K562 (cell line): ENCODE data around the gene APPBP2. TPM values are rescaled to one million over a fixed set of nuclear protein-coding genes. Genes with fewer than 3 reads are reported as not detected.

ENCODE experiments used
- ATAC-seq: fragments of 200-7000 bp; cut with Tn5 transposase; 3 replicates; pipeline ENCODE4 v1.9.1; 2020; ENCODE audit warnings: moderate library complexity
- BruUV-seq: library from RNA; stranded (reverse); fragments of 400-500 nt; replicated peaks from 2 replicates; lab custom pipeline; 2021; lab: Mats Ljungman, UMichigan
- CTCF ChIA-PET: fragments of 300-600 bp; formaldehyde crosslinking; extraction: SDS; loops from one replicate; lab custom pipeline; 2021; ENCODE audit warnings: low intra/inter-chr PET ratio; lab: Yijun Ruan, JAX
- POLR2A ChIA-PET: fragments of 300-600, 350-650 bp; sonication (Branson Sonifier 250); formaldehyde crosslinking; extraction: SDS; loops from one replicate; lab custom pipeline; 2021; ENCODE audit warnings: antibody characterized with exemption, inconsistent platforms; lab: Yijun Ruan, JAX
- DNase-seq, 4 experiments: peaks; one replicate each; pipeline versions ENCODE4 v3.0.0 to v3.0.0-alpha.2; 2011 to 2018; ENCODE audit warnings: low spot score in 3 of 4, mixed read lengths in 3 of 4; ENCODE audit errors: extremely low read depth in 1 of 4
- FAIRE-seq: peaks from 2 replicates; lab custom pipeline; 2011; peaks lifted over from hg19 to GRCh38; lab: Jason Lieb, UNC
- H2AFZ ChIP-seq: 2 replicates; pipeline ENCODE4 v1.6.0; 2011; ENCODE audit warnings: low read depth, low read length, control low read depth, inconsistent platforms
- H3K27ac ChIP-seq: fragments of 200-600 bp; 3 replicates; pipeline ENCODE4 v1.8.0; 2011; ENCODE audit warnings: low read depth, mild to moderate bottlenecking, control low read depth, inconsistent platforms, low read length, moderate library complexity, mixed read lengths; ENCODE audit errors: extremely low read depth
- H3K27me3 ChIP-seq, 2 experiments: fragments of 300-600 bp in 1 of 2; 2 replicates in 1 of 2; 3 replicates in 1 of 2; pipeline versions ENCODE4 v1.6.0 to v1.8.0; 2011; ENCODE audit warnings: inconsistent platforms in 2 of 2, low read length in 2 of 2, mild to moderate bottlenecking in 1 of 2, mixed read lengths in 1 of 2, moderate library complexity in 1 of 2; ENCODE audit not compliant: control insufficient read depth in 2 of 2, insufficient read depth in 2 of 2
- H3K36me3 ChIP-seq: fragments of 300-600 bp; 3 replicates; pipeline ENCODE4 v1.8.0; 2011; ENCODE audit warnings: mild to moderate bottlenecking, low read length, inconsistent platforms; ENCODE audit not compliant: control insufficient read depth, insufficient read depth
- H3K4me1 ChIP-seq, 2 experiments: fragments of 200-600 bp in 1 of 2; replicated peaks in 1 of 2; 2 replicates in 1 of 2; 3 replicates in 1 of 2; pipeline versions ENCODE4 v1.5.1 to v1.8.0; 2011; ENCODE audit warnings: inconsistent platforms in 2 of 2, low read length in 2 of 2, mild to moderate bottlenecking in 1 of 2, mixed read lengths in 1 of 2, moderate library complexity in 1 of 2; ENCODE audit not compliant: control insufficient read depth in 2 of 2, insufficient read depth in 2 of 2
- H3K4me2 ChIP-seq: 2 replicates; pipeline ENCODE4 v1.6.1; 2011; ENCODE audit warnings: low read length, control low read depth, inconsistent platforms, mixed read lengths; ENCODE audit not compliant: insufficient read depth
- H3K4me3 ChIP-seq: fragments of 200-600 bp; sonication (generic), shearing (Covaris generic); 2 replicates; pipeline ENCODE4 v1.5.1; 2016; ENCODE audit warnings: control low read depth, inconsistent platforms
- H3K79me2 ChIP-seq: fragments of 200-600 bp; 3 replicates; pipeline ENCODE4 v1.8.0; 2011; ENCODE audit warnings: low read length, inconsistent platforms; ENCODE audit not compliant: control insufficient read depth, insufficient read depth
- H3K9ac ChIP-seq, 2 experiments: 2 replicates each; pipeline versions ENCODE4 v1.6.0 to v1.6.1; 2011; ENCODE audit warnings: low read depth in 2 of 2, low read length in 2 of 2, control low read depth in 1 of 2, inconsistent platforms in 1 of 2, mild to moderate bottlenecking in 1 of 2, mixed read lengths in 1 of 2; ENCODE audit not compliant: insufficient read depth in 1 of 2
- H3K9me1 ChIP-seq: one replicate; pipeline ENCODE4 v1.6.0; 2011; ENCODE audit warnings: inconsistent platforms, mild to moderate bottlenecking, low read length, moderate library complexity; ENCODE audit not compliant: control insufficient read depth, insufficient read depth
- H3K9me3 ChIP-seq: replicated peaks from 2 replicates; pipeline ENCODE4 v1.5.1; 2011; ENCODE audit warnings: low read depth, low read length, inconsistent platforms; ENCODE audit not compliant: control insufficient read depth, insufficient read depth
- H4K20me1 ChIP-seq: replicated peaks from 2 replicates; pipeline ENCODE4 v1.6.1; 2011; ENCODE audit warnings: low read length, inconsistent platforms, mixed read lengths; ENCODE audit not compliant: control insufficient read depth, insufficient read depth
- IRF2 ChIP-seq: sonication (generic); formaldehyde crosslinking; IDR thresholded peaks from 2 replicates; pipeline ENCODE4 v1.8.1; 2022; ENCODE audit warnings: mild to moderate bottlenecking, missing genetic modification reagents
- KLF10 ChIP-seq: fragments of 250-450 bp; sonication (Bioruptor Pico); IDR thresholded peaks from 2 replicates; pipeline ENCODE4 v1.6.1; 2021; ENCODE audit warnings: matching md5 sums
- RBM25 ChIP-seq: fragments of 200-400 bp; formaldehyde crosslinking; IDR thresholded peaks from 2 replicates; pipeline ENCODE4 v1.6.1; 2018; ENCODE audit warnings: low read length, low read depth, moderate library complexity; ENCODE audit not compliant: severe bottlenecking
- TAF1 ChIP-seq: IDR thresholded peaks from 2 replicates; pipeline ENCODE4 v1.6.1; 2011; ENCODE audit warnings: mild to moderate bottlenecking, low read length, moderate library complexity; ENCODE audit not compliant: insufficient read depth, control insufficient read depth, severe bottlenecking; ENCODE audit errors: extremely low read depth
- TBL1XR1 ChIP-seq, 2 experiments: IDR thresholded peaks; 2 replicates each; pipeline ENCODE4 v1.6.1; 2012; ENCODE audit warnings: improper control_type of control experiment in 2 of 2, low read length in 2 of 2, mild to moderate bottlenecking in 1 of 2
- ZBED1 ChIP-seq: IDR thresholded peaks from 2 replicates; pipeline ENCODE4 v1.6.1; 2014
- ZNF121 ChIP-seq: sonication (generic); formaldehyde crosslinking; conservative IDR thresholded peaks from 2 replicates; pipeline ENCODE4 v1.8.0; 2022; ENCODE audit warnings: missing genetic modification reagents
- ZNF239 ChIP-seq: fragments of 250-450 bp; sonication (Bioruptor Pico); IDR thresholded peaks from 2 replicates; pipeline ENCODE4 v1.4.0; 2020; ENCODE audit warnings: mild to moderate bottlenecking
- ZNF445 ChIP-seq: fragments of 250-450 bp; sonication (Bioruptor Pico); IDR thresholded peaks from 2 replicates; pipeline ENCODE4 v1.4.0; 2020; ENCODE audit warnings: low read depth, mild to moderate bottlenecking, moderate library complexity
- ZNF668 ChIP-seq: fragments of 250-450 bp; sonication (Bioruptor Pico); IDR thresholded peaks from 2 replicates; pipeline ENCODE4 v1.8.0; 2022; ENCODE audit warnings: mild to moderate bottlenecking, inconsistent platforms
- WGBS: fragments of 100-300 bp; shearing (Covaris generic); methylation state at CpG from one replicate; pipeline ENCODE4 v1.1.6; 2016; ENCODE audit warnings: low coverage, mixed read lengths; ENCODE audit not compliant: insufficient coverage; ENCODE audit errors: missing lambda C conversion rate; 5-methylcytosine and 5-hydroxymethylcytosine counted together
- in situ Hi-C: fragments of 300-500 bp; cut with MboI; formaldehyde crosslinking; loops from 4 replicates; pipeline ENCODE4 v1.15.0; 2018; ENCODE audit warnings: inconsistent platforms, mixed read lengths
- intact Hi-C: fragments of 100-400 bp; cut with micrococcal nuclease; formaldehyde crosslinking; loops from 2 replicates; pipeline ENCODE4 v1.14.2; 2022
- polyA plus RNA-seq, 8 experiments: library from polyadenylated mRNA; depleted of rRNA in 4 of 8; stranded (reverse) in 5 of 8; unstranded in 3 of 8; fragments of >200 nt; fragmentation: Nextera tagmentation in 2 of 8; fragmentation: Illumina TruSeq in 1 of 8; extraction: Ambion mirVana in 2 of 8; extraction: Trizol in 1 of 8; gene quantifications; 2 replicates each; pipeline versions ENCODE4 v1.2.1 to v1.2.3, GENCODE V29; 2011 to 2014; ENCODE audit warnings: inconsistent platforms in 1 of 8, missing spikeins in 1 of 8
- total RNA-seq, 7 experiments: library from RNA; depleted of rRNA in 6 of 7; stranded (reverse); fragments of >200 nt in 6 of 7; fragmentation: Illumina TruSeq in 2 of 7; extraction: Trizol in 2 of 7; gene quantifications; 2 replicates each; pipeline versions ENCODE4 v1.2.1 to v1.2.3, GENCODE V29; 2011 to 2021; ENCODE audit warnings: low replicate concordance in 1 of 7

Gene APPBP2
- total and polyA plus RNA-seq, 9 of the 15 experiments (the other 6 are each of a cell fraction or from before 2014, with no cell fraction given): 2.7 to 16.8 (median 6.9) TPM

GRCh38 chr17:60554377-60554788, 28.3 kb upstream of the APPBP2 start:
- CTCF ChIA-PET: no interaction called here
- H3K27me3 ChIP-seq: no peaks in the 10 kb centered on the region
- no peak overlapping the region for H3K9ac ChIP-seq
- H3K9me3 ChIP-seq: no peaks in the 10 kb centered on the region
- no peaks in the 10 kb centered on the region for H3K79me2 ChIP-seq
- TF ChIP-seq ZBED1 (no peak), RBM25 (peak; percentile 9), TAF1 (no peak), IRF2 (no peak), TBL1XR1 (IDR thresholded peaks at IDR 0.05; ENCODE audit: low read length in 2 of 2) (no peak), ZNF668 (CRISPR knock-in tag) (no peak), ZNF121 (CRISPR knock-in tag) (peak; percentile 75), ZNF239 (CRISPR knock-in tag) (no peak), ZNF445 (no peak), KLF10 (no peak)
- TF ChIP-seq, all 486 proteins: peak for 2
- intact Hi-C loops: no loop called here
- ATAC-seq: no peak
- in situ Hi-C loops: no loop called here
- POLR2A ChIA-PET: no interaction called here
- no peak overlapping the region for H3K4me3 ChIP-seq
- FAIRE-seq: no peak
- BruUV-seq: no TSS peak
- no peaks in the 10 kb centered on the region for H3K36me3 ChIP-seq
- H4K20me1 ChIP-seq: no peaks in the 10 kb centered on the region
- H3K9me1 ChIP-seq: no peaks in the 10 kb centered on the region
- 6% methylated on average over 2 of the region's 2 CpGs for WGBS
- no peak overlapping the region for H3K27ac ChIP-seq
- H3K4me1 ChIP-seq: no peaks in the 10 kb centered on the region
- DNase-seq: no peak
- H2AFZ ChIP-seq: no peak overlapping the region
- no peak overlapping the region for H3K4me2 ChIP-seq
